SK-N-SH (cell line): Measurements from ENCODE around the gene ZNF697.

Experiments
- MXI1 ChIP-seq: IDR thresholded peaks from 2 replicates; pipeline ENCODE4 v1.6.1; 2012; ENCODE audit warnings: mild to moderate bottlenecking, low read depth, low read length, improper control_type of control experiment
- POLR2AphosphoS5 ChIP-seq: IDR thresholded peaks from 2 replicates; pipeline ENCODE4 v1.6.1; 2012; ENCODE audit warnings: low read depth, low read length
- RAD21 ChIP-seq: IDR thresholded peaks from 2 replicates; pipeline ENCODE4 v1.6.1; 2012; ENCODE audit warnings: mild to moderate bottlenecking, low read length
- RXRA ChIP-seq: IDR thresholded peaks from 2 replicates; pipeline ENCODE4 v1.4.0; 2012; ENCODE audit warnings: low read depth, mild to moderate bottlenecking, borderline replicate concordance
- SMC3 ChIP-seq: IDR thresholded peaks from 2 replicates; pipeline ENCODE4 v1.6.1; 2012; ENCODE audit warnings: low read depth, low read length, improper control_type of control experiment
- TAF1 ChIP-seq: IDR thresholded peaks from 2 replicates; pipeline ENCODE4 v1.6.1; 2012; ENCODE audit warnings: low read depth, mild to moderate bottlenecking, low read length, moderate library complexity, borderline replicate concordance
- TF ChIP-seq, protein P1 (sequence below): fragments of 200-600 bp; sonication (generic); IDR thresholded peaks from 2 replicates; pipeline ENCODE4 v1.6.1; 2017; ENCODE audit warnings: antibody characterized with exemption, mild to moderate bottlenecking, moderate library complexity
- TF ChIP-seq, protein P2 (sequence below): IDR thresholded peaks from 2 replicates; pipeline ENCODE4 v1.4.0; 2012; ENCODE audit warnings: low read depth
- TF ChIP-seq, protein P3 (sequence below): fragments of 150-350 bp; IDR thresholded peaks from 2 replicates; pipeline ENCODE4 v1.6.1; 2017; ENCODE audit warnings: antibody characterized with exemption, low read length, low read depth, borderline replicate concordance
- TF ChIP-seq, protein P4 (sequence below): fragments of 150-350 bp; IDR thresholded peaks from 2 replicates; pipeline ENCODE4 v1.6.1; 2016; ENCODE audit warnings: mild to moderate bottlenecking, low read depth, low read length
- TF ChIP-seq, protein P5 (sequence below): IDR thresholded peaks from 2 replicates; pipeline ENCODE4 v1.6.1; 2012; ENCODE audit warnings: mild to moderate bottlenecking, low read depth, low read length, moderate library complexity

DNA sequence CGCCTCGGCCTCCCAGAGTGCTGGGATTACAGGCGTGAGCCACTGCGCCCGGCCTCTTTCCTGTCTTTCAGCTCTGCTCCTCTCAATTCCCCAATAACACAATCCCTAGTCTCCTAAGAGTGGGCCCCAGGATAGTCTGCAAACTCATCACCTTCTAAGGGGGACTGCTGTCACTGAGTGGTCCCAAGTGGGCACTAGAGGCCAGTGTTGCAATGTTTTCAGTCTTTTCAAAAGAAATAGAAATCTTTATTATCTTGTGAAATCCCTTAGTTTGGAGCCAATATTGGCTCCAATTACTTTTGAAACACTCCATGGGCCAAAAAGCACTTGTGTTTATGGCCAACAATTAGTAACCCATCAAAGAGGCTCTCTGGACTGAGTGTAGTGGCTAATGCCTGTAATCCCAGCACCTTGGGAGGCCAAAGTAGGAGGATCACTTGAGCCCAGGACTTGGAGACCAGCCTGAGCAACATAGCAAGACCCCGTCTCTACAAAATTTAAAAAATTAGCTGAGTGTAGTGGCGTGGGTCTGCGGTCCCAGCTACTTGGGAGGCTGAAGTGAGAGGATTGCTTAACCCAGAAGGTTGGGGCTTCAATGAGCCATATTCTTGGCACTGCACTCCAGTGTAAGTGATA is 28.6 kb upstream of the ZNF697 start:
- TF ChIP-seq RAD21 = no peak
- TF ChIP-seq, protein P1, sequence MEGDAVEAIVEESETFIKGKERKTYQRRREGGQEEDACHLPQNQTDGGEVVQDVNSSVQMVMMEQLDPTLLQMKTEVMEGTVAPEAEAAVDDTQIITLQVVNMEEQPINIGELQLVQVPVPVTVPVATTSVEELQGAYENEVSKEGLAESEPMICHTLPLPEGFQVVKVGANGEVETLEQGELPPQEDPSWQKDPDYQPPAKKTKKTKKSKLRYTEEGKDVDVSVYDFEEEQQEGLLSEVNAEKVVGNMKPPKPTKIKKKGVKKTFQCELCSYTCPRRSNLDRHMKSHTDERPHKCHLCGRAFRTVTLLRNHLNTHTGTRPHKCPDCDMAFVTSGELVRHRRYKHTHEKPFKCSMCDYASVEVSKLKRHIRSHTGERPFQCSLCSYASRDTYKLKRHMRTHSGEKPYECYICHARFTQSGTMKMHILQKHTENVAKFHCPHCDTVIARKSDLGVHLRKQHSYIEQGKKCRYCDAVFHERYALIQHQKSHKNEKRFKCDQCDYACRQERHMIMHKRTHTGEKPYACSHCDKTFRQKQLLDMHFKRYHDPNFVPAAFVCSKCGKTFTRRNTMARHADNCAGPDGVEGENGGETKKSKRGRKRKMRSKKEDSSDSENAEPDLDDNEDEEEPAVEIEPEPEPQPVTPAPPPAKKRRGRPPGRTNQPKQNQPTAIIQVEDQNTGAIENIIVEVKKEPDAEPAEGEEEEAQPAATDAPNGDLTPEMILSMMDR = peak; percentile 28
- TF ChIP-seq, protein P2, sequence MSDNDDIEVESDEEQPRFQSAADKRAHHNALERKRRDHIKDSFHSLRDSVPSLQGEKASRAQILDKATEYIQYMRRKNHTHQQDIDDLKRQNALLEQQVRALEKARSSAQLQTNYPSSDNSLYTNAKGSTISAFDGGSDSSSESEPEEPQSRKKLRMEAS = no peak
- TF ChIP-seq, protein P3, sequence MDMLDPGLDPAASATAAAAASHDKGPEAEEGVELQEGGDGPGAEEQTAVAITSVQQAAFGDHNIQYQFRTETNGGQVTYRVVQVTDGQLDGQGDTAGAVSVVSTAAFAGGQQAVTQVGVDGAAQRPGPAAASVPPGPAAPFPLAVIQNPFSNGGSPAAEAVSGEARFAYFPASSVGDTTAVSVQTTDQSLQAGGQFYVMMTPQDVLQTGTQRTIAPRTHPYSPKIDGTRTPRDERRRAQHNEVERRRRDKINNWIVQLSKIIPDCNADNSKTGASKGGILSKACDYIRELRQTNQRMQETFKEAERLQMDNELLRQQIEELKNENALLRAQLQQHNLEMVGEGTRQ = no peak
- no peak for TF ChIP-seq MXI1
- TF ChIP-seq, protein P4, sequence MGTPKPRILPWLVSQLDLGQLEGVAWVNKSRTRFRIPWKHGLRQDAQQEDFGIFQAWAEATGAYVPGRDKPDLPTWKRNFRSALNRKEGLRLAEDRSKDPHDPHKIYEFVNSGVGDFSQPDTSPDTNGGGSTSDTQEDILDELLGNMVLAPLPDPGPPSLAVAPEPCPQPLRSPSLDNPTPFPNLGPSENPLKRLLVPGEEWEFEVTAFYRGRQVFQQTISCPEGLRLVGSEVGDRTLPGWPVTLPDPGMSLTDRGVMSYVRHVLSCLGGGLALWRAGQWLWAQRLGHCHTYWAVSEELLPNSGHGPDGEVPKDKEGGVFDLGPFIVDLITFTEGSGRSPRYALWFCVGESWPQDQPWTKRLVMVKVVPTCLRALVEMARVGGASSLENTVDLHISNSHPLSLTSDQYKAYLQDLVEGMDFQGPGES = no peak
- TF ChIP-seq POLR2AphosphoS5 = no peak
- TF ChIP-seq SMC3 = no peak
- TF ChIP-seq, protein P5, sequence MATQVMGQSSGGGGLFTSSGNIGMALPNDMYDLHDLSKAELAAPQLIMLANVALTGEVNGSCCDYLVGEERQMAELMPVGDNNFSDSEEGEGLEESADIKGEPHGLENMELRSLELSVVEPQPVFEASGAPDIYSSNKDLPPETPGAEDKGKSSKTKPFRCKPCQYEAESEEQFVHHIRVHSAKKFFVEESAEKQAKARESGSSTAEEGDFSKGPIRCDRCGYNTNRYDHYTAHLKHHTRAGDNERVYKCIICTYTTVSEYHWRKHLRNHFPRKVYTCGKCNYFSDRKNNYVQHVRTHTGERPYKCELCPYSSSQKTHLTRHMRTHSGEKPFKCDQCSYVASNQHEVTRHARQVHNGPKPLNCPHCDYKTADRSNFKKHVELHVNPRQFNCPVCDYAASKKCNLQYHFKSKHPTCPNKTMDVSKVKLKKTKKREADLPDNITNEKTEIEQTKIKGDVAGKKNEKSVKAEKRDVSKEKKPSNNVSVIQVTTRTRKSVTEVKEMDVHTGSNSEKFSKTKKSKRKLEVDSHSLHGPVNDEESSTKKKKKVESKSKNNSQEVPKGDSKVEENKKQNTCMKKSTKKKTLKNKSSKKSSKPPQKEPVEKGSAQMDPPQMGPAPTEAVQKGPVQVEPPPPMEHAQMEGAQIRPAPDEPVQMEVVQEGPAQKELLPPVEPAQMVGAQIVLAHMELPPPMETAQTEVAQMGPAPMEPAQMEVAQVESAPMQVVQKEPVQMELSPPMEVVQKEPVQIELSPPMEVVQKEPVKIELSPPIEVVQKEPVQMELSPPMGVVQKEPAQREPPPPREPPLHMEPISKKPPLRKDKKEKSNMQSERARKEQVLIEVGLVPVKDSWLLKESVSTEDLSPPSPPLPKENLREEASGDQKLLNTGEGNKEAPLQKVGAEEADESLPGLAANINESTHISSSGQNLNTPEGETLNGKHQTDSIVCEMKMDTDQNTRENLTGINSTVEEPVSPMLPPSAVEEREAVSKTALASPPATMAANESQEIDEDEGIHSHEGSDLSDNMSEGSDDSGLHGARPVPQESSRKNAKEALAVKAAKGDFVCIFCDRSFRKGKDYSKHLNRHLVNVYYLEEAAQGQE = no peak
- TF ChIP-seq RXRA = no peak
- TF ChIP-seq TAF1 = no peak
